ENCODE measurements around the gene TNFRSF14. TPM values are rescaled to one million over a fixed set of nuclear protein-coding genes. Genes with fewer than 3 reads are reported as not detected.

The TNFRSF14 gene
- total and polyA plus RNA-seq, 9 of the 15 experiments (the other 6 are each of a cell fraction or from before 2014, with no cell fraction given) = 0.11 to 2.3 (median 0.68) TPM; not detected in 2

- 0 out of 2 replicates have a peak, but pooled peaks have one; percentile 18 for TF ChIP-seq ZBTB40 (IDR thresholded peaks at IDR 0.05)
- TF ChIP-seq ZBTB40 (CRISPR knock-in tag; IDR thresholded peaks at IDR 0.05) = no peak
- no peak for TF ChIP-seq SFPQ (IDR thresholded peaks at IDR 0.05; ENCODE audit: low read depth, low read length)
- no peak for TF ChIP-seq ZNF253 (CRISPR knock-in tag; conservative IDR thresholded peaks at IDR 0.05)
- no peak for TF ChIP-seq ZC3H8 (IDR thresholded peaks at IDR 0.05)
- TF ChIP-seq CBX2 (IDR thresholded peaks at IDR 0.05; ENCODE audit: insufficient read depth, low read length, poor library complexity, severe bottlenecking) = no peak
- peak; percentile 57; the same call in 1 of the 2 replicates for TF ChIP-seq PHF8 (IDR thresholded peaks at IDR 0.05; ENCODE audit: borderline replicate concordance, low read length)
- no peak for TF ChIP-seq DEAF1 (CRISPR knock-in tag; IDR thresholded peaks at IDR 0.05)
- no peak for TF ChIP-seq SMARCB1 (IDR thresholded peaks at IDR 0.05; ENCODE audit: insufficient read length, low read depth)
These were observed at the start of gene TNFRSF14 (continued) for GRCh38 chr1:2556277-2556677.
